ENCODE results near the gene ATP4A.

ATP4A gene

DNA sequence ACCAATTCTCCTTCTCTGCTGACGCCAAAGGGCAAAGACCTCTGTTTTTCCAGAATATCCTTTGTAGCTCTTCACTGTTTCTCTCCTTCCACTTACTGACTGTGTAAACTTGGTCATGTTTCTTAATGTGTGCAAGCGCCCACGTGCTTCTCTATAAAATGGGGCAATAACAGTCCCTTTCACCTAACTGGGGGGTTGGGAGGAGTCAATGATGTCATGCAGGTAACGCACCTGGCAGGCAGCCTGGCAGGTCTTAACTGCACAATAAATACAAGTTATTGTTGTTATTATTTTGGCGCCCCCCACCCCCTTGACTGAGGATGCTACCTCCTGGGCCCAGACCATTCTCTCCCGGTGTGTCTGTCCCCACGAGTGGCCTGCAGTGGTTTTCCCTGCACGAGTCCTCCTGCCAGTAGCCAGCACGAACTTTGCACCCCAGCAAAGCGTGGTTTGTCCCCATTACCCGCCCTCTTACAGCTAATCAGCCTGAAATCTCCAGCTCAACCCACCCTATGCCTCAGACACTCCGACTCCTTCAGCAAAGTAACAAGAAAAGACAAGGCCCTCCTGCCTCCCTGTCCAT lies 40.6 kb downstream of the ATP4A start:
- DNase-seq = no peak

DNA sequence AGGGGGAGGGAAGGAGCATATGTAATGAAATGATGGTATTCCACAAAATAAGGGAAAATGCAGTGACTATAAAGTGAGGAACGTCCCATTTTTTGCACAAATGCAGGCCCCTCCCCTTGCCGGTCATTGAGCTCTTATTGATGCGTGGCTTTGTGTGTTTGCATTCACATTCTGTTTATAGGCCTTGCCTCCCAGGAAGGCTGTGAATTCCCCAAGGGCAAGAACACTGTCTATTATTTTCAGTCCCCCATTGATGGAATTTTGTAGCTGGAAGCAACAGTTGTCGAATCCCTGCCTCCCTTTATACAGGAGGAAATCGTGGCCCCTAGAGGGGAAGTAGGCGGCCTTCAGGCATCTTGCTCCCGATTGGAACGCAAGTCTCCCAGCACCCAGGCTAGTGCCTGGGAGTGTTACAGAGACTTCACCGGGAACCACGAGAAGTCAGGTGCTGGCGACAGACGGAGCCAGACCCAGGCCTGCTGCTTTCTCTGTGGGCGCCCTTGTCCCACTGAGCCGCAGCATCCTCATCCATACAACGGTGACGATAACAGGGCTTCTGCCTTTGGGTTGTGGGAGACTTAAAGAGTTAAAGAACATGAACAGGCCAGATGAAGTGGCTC lies 42.2 kb downstream of the ATP4A start:
- DNase-seq = no peak

DNA sequence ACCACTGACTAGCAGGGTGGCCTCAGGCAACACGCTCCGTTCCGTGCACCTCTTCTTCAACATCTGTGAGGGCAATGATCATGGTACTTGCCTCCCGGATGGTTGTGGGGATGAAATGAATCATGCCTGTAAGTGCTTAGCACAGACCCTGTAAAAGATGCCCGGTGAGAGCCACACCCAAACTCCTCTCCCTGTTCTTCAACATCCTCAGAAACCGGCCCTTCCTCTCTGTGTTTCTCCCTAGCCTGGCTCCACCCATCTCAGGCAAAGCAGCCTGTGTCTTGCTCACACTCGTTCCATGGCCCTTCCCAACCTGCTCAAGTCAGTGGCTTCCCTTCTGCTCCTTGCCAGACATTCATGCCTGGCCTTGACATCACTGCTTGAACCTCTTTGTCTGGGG lies 44.2 kb downstream of the ATP4A start:
- peak; percentile 19 for DNase-seq

DNA sequence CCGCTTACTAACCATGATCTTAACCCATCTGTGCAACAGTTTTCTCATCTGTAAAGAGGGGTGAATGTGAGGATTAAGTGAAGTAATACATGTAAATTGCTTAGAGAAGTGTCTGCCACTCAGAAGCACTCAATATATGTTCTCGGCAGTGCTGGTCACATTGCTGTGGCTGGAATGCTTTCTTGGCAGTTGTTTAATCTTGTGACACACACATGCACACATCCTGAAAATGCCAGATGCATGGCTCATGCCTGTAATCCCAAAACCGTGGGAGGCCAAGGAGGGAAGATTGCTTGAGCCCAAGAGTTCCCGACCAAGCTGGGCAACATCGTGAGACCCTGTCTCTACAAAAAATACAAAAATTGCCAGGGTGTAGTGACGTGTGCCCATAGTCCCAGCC lies 45.1 kb downstream of the ATP4A start:
- DNase-seq = peak; percentile 97

DNA sequence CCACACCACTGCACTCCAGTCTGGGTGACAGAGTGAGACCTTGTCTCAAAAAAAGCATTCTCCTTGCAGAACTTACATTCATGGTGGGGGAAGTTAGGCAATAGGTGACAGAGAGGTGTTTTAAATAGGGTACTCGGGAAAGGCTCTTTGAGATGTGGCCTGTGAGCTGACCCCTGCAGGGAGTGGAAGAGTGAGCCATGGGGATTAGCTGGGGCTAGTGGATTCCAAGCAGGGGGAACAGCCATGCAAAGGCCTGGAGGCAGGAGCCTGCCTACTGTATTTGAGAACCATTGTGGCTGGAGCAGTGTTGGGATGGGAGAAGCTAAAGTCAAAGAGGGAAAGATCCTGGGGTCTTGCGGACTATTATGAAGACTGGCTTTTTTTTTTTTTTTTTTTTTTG lies 46.1 kb downstream of the ATP4A start:
- no peak for DNase-seq

DNA sequence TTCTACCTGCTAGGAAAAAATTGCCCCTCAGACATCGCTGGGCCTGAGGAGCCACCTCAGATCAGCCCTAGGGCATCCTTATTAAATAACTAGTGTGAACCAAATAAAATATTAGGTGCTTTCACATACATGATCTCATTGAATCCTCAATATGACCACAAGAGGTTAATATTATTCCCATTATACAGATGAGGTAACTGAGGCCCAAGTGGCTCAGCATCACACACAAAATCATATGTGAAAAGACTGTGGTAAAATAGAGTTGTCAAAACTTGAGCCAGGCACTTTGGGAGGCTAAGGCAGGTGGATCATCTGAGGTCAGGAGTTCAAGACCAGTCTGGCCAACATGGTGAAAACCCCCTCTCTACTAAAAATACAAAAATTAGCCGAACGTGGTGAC lies 47.1 kb downstream of the ATP4A start:
- DNase-seq = no peak

DNA sequence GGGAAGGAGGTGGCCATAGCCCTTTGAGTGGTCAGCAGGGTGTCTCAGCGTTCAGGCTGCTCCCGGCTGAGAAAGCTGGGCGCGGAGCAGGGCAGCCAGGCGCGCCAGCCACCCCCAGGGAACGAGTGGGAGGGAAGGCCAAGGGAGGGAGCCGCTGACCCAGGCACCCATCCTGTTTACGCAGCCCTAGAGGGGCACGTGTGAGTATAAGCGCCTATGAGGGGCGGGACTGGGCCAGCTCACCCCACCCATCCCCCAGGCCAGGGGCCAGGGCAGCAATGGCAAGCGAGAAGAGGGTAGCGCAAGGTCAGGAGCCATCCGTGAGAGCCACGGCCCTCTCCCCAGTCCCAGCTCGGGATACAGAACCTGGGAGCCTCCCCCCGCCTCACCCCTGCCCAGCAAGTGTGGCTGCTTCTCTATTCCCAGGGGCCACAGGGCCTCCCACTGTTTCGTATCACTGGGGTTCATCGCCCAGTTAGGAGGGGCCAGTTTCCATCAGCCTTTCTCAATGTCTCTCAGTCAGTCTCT lies 49.1 kb downstream of the ATP4A start:
- peak; percentile 16 for DNase-seq

DNA sequence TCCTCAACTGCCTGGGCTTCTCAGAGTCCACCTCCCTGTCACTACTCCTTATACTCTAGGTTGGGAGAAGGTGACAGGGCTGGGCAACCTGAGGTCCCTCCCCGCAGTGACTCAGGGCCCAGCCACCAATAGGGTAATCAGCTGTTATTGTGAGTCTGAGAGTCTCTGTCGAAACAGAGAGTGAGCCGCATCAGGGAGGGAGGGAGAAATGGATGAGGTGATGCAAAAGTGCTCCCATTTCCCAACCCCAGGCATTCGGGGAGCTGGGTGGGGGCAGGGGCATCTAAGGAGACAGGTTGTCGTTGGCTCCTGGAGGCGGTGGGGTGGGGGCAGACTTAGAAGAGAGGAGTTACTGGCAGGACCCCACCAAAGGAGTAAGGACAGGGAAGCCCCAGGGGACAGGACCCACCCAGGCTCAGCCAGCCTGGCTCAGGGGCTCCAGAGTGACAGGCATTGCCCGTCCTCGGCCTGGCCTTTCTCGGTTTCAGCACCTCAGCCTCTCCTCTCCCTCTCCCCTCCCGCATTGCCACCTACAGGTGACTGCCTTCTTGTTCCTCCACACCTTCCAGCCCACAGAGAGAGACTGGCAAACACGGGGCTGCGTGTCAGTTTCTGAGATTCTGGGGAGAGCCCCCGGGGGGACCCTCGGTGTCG lies 49.7 kb downstream of the ATP4A start, which contains the start of gene DMKN:
DMKN (minus strand) TSS at position 22 of the 654 bp plus-strand sequence. CDS start 174 bp downstream, outside the sequence.
- peak; percentile 62 for DNase-seq

DNA sequence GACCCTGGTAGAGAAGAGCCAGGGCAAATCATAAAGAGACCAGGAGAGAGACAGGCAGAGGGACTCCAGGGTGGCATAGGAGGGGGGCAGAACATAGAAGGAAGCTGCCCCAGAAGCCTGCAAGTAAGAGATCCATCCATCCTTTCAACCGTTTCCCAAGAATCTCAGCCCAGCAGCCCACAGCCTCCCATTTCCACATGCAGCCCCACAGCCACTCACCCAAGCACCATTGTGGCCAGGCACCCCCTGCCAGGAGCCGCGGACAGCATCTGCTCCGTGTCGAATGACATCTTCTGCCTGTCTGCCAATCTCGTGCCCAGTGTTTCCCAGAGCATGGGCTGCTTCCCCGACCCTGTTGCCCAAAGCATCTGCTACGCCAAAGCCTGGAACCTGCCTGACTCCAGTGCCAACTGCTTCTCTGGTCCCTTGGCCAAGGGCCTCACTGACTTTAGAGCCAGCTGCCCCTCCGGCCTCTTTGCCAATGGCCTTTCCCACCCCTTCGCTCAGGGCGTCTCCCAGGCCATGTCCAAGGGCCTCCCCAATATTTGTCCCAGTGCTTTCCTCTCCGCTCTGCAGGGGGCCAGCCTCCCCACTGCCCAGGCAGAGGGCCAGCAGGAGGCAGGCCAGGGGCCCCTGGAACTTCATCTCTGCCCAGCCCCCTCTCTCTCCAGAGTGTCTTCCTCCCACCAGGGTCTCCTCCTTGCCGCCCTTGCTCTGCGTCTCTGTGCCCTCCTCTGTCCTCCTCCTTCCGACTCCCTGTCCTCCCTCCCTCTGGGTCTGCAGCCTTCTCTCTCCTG lies 50.4 kb downstream of the ATP4A start:
- no peak for DNase-seq

DNA sequence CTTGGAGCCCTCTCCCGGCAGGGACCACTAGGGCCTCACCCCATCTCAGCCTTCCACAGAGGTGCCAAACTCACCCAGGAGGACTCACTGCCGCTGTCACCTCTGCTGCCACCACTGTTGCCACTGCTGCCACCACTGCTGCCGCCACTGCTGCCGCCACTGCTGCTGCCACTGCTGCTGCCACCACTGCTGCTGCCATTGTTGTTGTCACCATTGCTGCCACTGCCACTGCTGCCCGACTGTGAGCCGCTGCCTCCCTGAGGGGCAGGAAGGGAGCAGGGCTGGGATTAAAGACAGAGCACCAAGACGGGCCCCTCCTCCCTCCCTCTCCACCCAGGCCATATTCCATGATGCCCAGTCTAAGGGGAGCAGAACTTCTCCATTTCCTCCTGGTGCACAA lies 52.1 kb downstream of the ATP4A start:
- no peak for DNase-seq

DNA sequence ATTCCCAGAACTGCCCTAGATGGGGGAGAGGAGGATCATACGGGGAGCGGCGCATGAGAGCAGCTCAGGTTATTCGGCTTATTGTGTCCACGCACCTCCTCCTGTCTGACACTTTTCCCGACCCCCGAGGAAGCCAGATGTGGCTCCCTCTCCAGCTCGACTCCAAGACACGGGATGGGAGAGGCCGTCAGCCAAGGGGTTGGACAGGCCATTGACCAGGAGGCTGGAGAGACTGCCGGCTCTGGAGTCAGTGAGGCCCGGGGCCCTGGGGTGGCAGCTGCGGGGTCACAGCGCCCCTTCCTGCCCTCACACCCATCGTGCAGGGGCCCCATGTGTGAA lies 52.9 kb downstream of the ATP4A start:
- DNase-seq = no peak

DNA sequence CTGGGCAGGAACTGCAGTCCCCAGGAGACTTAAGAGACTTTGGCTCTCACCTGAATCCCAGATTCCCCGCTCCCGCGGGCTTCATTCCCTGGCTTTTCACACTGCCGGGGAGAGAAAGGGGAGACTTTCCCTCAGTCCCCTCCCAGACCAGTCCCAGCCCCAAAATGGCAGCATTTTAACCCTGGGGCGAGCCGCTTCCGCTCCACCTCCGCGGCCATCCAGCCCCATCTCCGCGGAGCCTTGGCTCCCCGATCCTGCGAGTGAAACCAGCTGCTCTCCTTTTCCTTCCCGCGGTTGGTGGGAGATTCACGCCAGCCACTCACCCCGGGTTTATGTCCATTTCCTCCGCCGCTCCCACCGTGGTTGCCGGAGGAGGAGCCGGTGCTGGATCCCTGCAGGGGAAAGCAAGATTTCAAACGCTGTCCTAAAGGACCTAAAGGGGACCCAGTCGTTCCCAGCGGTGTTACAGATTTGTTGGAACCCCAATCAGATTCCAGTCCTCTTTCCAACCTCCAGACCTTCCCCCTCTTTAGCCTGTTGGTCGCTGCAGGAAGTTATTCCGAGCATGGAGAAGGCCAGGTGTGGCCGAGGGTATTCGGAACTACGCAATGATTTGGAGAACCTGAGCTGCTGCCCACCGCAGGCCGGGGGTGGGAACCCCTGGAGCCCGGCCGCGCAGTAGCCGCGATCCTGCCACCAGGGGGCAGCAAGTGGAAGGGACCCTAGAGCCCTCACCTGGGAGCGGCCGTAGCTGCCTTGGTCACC lies 53.4 kb downstream of the ATP4A start:
- DNase-seq = peak; percentile 42

DNA sequence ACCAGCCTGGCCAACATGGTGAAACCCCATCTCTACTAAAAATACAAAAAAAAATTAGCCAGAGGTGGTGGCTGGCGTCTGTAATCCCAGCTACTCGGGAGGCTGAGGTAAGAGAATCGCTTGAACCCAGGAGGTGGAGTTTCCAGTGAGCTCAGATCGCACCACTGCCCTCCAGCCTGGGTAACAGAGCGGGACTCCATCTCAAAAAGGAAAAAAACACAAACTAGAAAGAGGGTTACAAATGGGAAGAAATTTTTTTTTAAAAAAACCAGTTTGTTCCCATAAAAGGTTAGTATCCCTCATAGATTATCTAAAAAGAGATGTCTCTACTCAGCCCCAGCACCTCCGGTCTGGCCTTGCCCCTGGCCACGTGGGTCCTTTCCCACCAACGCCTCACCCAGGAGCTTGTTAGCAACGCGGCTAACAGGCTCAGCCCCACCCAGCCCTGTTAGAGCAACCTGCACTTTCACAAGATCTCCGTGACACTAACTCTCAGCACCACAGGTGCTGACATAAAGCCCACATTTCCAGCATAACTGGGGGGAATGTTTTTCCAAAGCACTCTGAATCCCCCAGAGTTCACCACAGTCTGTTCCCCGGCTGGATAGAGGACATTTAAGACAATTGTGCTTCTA lies 54.3 kb downstream of the ATP4A start:
- no peak for DNase-seq

DNA sequence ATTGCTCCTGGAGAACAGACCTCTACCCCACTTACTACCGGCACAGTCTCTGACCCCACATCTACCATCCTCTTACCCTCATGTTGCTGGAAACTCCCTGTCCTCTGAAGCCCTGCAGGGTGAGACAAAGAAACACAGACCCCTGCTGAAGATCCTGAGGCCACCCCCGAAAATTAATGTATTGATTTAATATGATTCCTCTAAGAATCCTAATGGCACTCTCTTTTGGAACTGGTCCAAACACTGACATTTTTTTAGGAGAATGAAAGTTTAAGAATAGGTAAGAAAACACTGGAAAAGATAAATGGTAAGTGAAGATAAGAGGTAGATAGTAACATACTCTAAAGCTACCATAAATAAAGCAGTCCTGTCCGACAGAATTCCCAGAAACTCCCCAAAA lies 55.3 kb downstream of the ATP4A start:
- no peak for DNase-seq

DNA sequence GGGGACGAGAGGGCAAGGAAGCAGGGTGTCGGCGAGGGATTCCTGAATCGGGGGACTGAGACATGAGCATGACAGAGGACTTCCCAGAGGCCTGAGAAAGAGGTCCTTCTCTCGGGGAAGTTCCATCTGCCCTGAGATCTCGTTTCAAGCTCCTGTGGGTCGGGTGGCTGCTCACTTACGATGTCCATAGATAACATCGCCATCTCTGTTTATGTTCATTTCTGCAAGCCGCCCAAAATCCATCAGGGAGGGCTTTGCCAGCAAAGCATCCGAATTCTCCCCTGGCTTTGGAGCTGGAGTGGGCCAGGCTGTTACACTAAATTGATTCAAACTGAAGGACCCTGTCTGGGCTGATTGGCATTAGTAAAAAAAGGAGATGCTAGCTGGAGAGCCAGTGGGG lies 55.9 kb downstream of the ATP4A start:
- DNase-seq = no peak

DNA sequence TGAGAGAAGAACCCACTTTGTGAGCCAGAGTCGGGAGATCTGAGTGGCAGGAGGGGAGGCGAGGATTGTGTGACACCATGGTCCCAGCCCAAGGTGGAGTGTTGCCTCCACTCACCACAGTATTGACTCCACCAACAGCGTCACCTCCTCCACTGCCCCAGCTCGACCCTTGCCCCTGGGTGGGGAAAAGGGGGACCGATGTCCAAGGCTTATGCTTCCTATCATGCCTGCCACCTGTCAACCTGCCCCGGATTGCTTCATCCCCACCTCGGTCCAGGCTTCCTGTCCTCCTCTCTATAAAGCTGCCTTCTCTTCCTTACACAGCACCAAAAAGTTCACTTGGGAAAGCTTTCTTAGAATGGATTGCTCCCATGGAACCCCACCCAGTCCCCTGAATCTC lies 57.4 kb downstream of the ATP4A start:
- no peak for DNase-seq

DNA sequence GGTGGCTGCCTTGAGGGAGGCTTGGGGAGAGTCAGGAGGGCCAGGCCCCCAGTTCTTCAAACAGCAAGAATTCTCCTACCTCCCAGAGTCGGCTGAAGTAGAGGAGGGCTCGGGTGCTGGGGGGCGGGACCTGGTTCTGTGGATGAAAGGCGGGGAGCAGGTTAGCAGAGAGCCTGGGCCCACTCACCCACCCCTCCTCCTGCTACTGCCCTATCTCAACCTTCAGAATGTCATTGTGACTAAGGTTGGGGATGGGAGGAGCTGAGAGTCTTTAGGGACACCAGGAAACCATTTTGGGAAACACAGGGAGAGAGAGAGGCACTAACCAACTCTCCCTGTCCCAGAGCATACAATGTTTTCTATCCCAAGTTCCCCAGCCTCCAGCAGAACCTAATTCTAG lies 60.7 kb downstream of the ATP4A start:
- DNase-seq = no peak

DNA sequence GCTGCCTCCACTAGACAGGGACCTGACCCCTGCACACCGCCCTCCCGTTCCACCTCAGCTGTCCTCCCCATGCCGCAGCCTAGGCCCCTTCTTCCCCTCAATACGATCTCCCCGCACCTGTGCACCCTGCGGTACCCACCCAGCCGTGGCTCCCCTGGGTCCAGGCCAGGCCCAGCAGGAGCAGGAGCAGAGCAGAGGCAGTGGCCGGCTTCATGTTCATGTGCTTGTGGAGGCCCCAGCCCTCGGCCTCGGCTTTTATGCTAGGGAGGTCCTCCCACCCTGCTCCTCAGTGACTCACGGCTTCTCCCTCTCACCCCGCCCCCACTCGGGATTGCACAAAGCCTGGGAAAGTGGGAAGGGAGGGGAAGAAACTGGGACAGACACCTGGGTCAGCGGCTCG lies 61.8 kb downstream of the ATP4A start:
- no peak for DNase-seq

DNA sequence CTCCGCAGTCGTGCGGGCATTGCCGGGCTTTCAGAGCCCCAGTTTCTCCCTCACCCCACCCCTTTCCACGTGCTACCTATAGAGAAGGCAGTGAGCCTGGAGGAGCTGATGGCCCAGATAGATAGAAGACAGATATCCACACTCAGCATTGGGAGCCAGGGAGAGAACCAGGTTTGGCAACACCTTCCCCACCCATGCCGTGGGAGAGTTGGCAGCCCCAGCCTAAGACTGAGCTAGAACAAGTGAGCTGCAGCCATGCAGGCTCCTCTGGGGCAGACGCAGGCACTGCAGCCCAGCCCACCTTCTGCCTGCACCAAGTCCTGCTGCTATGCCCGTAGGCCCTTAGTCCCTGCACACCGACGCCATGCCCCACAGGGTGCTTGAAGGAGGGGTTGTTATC lies 62.8 kb downstream of the ATP4A start:
- DNase-seq = no peak

Data from fibroblast of skin of right quadriceps (primary cell).